H1 (cell line): ENCODE measurements around the gene LEMD2. TPM values are rescaled to one million over a fixed set of nuclear protein-coding genes. Genes with fewer than 3 reads are reported as not detected.

Experiments used
- CTCF ChIA-PET: fragments of 300-600 bp; sonication (Branson Sonifier 250); formaldehyde crosslinking; loops from one replicate; lab custom pipeline; 2021; ENCODE audit not compliant: partially characterized antibody; lab: Charles Lee
- POLR2A ChIA-PET: fragments of 300-600 bp; sonication (Branson Sonifier 250); formaldehyde crosslinking; loops from one replicate; lab custom pipeline; 2021; ENCODE audit warnings: inconsistent platforms; ENCODE audit not compliant: partially characterized antibody; lab: Charles Lee
- DNase-seq, 2 experiments: peaks; one replicate each; pipeline versions ENCODE4 v3.0.0 to v3.0.0-alpha.2; 2010 to 2022; ENCODE audit warnings: low spot score in 2 of 2, low read depth in 1 of 2, mixed read lengths in 1 of 2
- FAIRE-seq: peaks from 2 replicates; lab custom pipeline; 2011; peaks lifted over from hg19 to GRCh38; lab: Jason Lieb, UNC
- H2AFZ ChIP-seq: 2 replicates; pipeline ENCODE4 v1.8.1; 2012; ENCODE audit warnings: low read length, inconsistent platforms
- H2AK5ac ChIP-seq: 2 replicates; pipeline ENCODE4 v1.6.1; 2013; ENCODE audit warnings: low read depth, low read length
- H2BK120ac ChIP-seq: replicated peaks from 2 replicates; pipeline ENCODE3; 2013; ENCODE audit warnings: low read depth, low read length, inconsistent platforms
- H2BK12ac ChIP-seq: 2 replicates; pipeline ENCODE4 v1.6.1; 2013; ENCODE audit warnings: low read depth, low read length
- H2BK15ac ChIP-seq: 2 replicates; pipeline ENCODE4 v1.6.1; 2013; ENCODE audit warnings: low read length
- H2BK20ac ChIP-seq: 2 replicates; pipeline ENCODE4 v1.6.1; 2013; ENCODE audit warnings: low read length
- H2BK5ac ChIP-seq: 2 replicates; pipeline ENCODE4 v1.6.1; 2013; ENCODE audit warnings: low read depth, low read length
- H3K14ac ChIP-seq: 2 replicates; pipeline ENCODE4 v1.6.1; 2013; ENCODE audit warnings: inconsistent platforms; ENCODE audit not compliant: insufficient read length
- H3K18ac ChIP-seq: 2 replicates; pipeline ENCODE4 v1.6.1; 2013; ENCODE audit warnings: low read length; ENCODE audit errors: extremely low read depth
- H3K23ac ChIP-seq: 2 replicates; pipeline ENCODE4 v1.6.1; 2013; ENCODE audit warnings: inconsistent platforms; ENCODE audit not compliant: insufficient read length
- H3K23me2 ChIP-seq: 2 replicates; pipeline ENCODE4 v1.6.1; 2013; ENCODE audit warnings: low read depth, low read length
- H3K27ac ChIP-seq: 2 replicates; pipeline ENCODE4 v1.6.1; 2011; ENCODE audit warnings: low read depth, low read length, inconsistent platforms
- H3K27me3 ChIP-seq, 4 experiments: replicated peaks in 1 of 4; 1 replicate in 1 of 4; 2 replicates in 3 of 4; pipeline versions ENCODE4 v1.6.1 to v1.8.1; 2011 to 2013; ENCODE audit warnings: low read length in 3 of 4, mild to moderate bottlenecking in 3 of 4, inconsistent platforms in 2 of 4, mixed read lengths in 2 of 4, moderate library complexity in 1 of 4; ENCODE audit not compliant: control insufficient read depth in 3 of 4, insufficient read depth in 3 of 4; ENCODE audit errors: extremely low read depth in 1 of 4
- H3K36me3 ChIP-seq, 4 experiments: 2 replicates each; pipeline versions ENCODE4 v1.6.1 to v1.8.1; 2011 to 2013; ENCODE audit warnings: mild to moderate bottlenecking in 4 of 4, low read length in 3 of 4, moderate library complexity in 2 of 4, control low read depth in 1 of 4, inconsistent platforms in 1 of 4; ENCODE audit not compliant: insufficient read depth in 4 of 4, control insufficient read depth in 2 of 4
- H3K4ac ChIP-seq: replicated peaks from 2 replicates; pipeline ENCODE3; 2013; ENCODE audit warnings: low read length, low read depth, mixed read lengths, inconsistent platforms; ENCODE audit not compliant: insufficient read length
- H3K4me1 ChIP-seq, 4 experiments: replicated peaks in 1 of 4; 1 replicate in 1 of 4; 2 replicates in 3 of 4; pipeline versions ENCODE4 v1.6.1 to v1.8.1; 2011 to 2013; ENCODE audit warnings: low read length in 3 of 4, inconsistent platforms in 2 of 4, mixed read lengths in 1 of 4; ENCODE audit not compliant: insufficient read depth in 4 of 4, control insufficient read depth in 3 of 4
- H3K4me2 ChIP-seq, 2 experiments: 2 replicates each; pipeline versions ENCODE4 v1.6.1 to v1.8.1; 2011 to 2013; ENCODE audit warnings: low read depth in 2 of 2, low read length in 2 of 2, control low read depth in 1 of 2, inconsistent platforms in 1 of 2, mild to moderate bottlenecking in 1 of 2; ENCODE audit not compliant: insufficient read depth in 1 of 2
- H3K4me3 ChIP-seq, 4 experiments: fragments of 200-600, 300-600 bp in 1 of 4; sonication (generic), shearing (Covaris generic), sonication (Bioruptor Twin) in 1 of 4; 2 replicates each; pipeline versions ENCODE4 v1.5.1 to v1.8.1; 2011 to 2016; ENCODE audit warnings: low read length in 4 of 4, low read depth in 3 of 4, control low read depth in 2 of 4, inconsistent platforms in 2 of 4, mild to moderate bottlenecking in 2 of 4, mixed read lengths in 1 of 4, moderate library complexity in 1 of 4; ENCODE audit not compliant: insufficient read depth in 2 of 4; ENCODE audit errors: extremely low read depth in 1 of 4
- H3K56ac ChIP-seq: replicated peaks from 2 replicates; pipeline ENCODE3; 2013; ENCODE audit warnings: low read depth, mild to moderate bottlenecking, mixed read lengths, low read length, inconsistent platforms; ENCODE audit not compliant: insufficient read length
- H3K79me1 ChIP-seq: 2 replicates; pipeline ENCODE4 v1.6.1; 2013; ENCODE audit warnings: low read depth, low read length, control low read depth
- H3K79me2 ChIP-seq, 2 experiments: 2 replicates each; pipeline versions ENCODE4 v1.6.1 to v1.8.1; 2012 to 2013; ENCODE audit warnings: low read length in 2 of 2, mild to moderate bottlenecking in 2 of 2, inconsistent platforms in 1 of 2; ENCODE audit not compliant: insufficient read depth in 2 of 2, control insufficient read depth in 1 of 2
- H3K9ac ChIP-seq, 4 experiments: replicated peaks in 1 of 4; 1 replicate in 1 of 4; 2 replicates in 3 of 4; pipeline versions ENCODE4 v1.6.1 to v1.8.1; 2011 to 2013; ENCODE audit warnings: low read depth in 3 of 4, low read length in 3 of 4, control low read depth in 2 of 4, mild to moderate bottlenecking in 2 of 4, moderate library complexity in 2 of 4, inconsistent platforms in 1 of 4; ENCODE audit errors: extremely low read depth in 1 of 4
- H3K9me3 ChIP-seq, 2 experiments: 2 replicates each; pipeline versions ENCODE4 v1.6.1 to v1.8.1; 2012 to 2013; ENCODE audit warnings: mild to moderate bottlenecking in 2 of 2, moderate library complexity in 2 of 2, control low read depth in 1 of 2, inconsistent platforms in 1 of 2, low read depth in 1 of 2, low read length in 1 of 2, mixed read lengths in 1 of 2; ENCODE audit not compliant: insufficient read depth in 2 of 2
- H4K20me1 ChIP-seq, 2 experiments: replicated peaks in 1 of 2; 2 replicates each; pipeline versions ENCODE3 to v1.8.1; 2011 to 2013; ENCODE audit warnings: inconsistent platforms in 2 of 2, low read length in 2 of 2, mild to moderate bottlenecking in 1 of 2; ENCODE audit not compliant: insufficient read depth in 2 of 2, control insufficient read depth in 1 of 2
- H4K5ac ChIP-seq: 2 replicates; pipeline ENCODE4 v1.6.1; 2013; ENCODE audit warnings: low read length, low read depth, mixed read lengths, inconsistent platforms; ENCODE audit not compliant: insufficient read length
- H4K8ac ChIP-seq: 2 replicates; pipeline ENCODE4 v1.8.0; 2013; ENCODE audit warnings: mild to moderate bottlenecking, moderate library complexity, low read length, inconsistent platforms; ENCODE audit not compliant: insufficient read depth; ENCODE audit errors: extremely low read depth
- H4K91ac ChIP-seq: replicated peaks from 2 replicates; pipeline ENCODE3; 2013; ENCODE audit warnings: low read length, mixed read lengths, inconsistent platforms; ENCODE audit not compliant: insufficient read length
- CHD2 ChIP-seq: IDR thresholded peaks from 2 replicates; pipeline ENCODE4 v1.6.1; 2012; ENCODE audit warnings: low read length, improper control_type of control experiment
- CTBP2 ChIP-seq: IDR thresholded peaks from 2 replicates; pipeline ENCODE4 v1.7.0; 2011; ENCODE audit warnings: borderline replicate concordance, mild to moderate bottlenecking, moderate library complexity, mixed read lengths, low read length; ENCODE audit not compliant: insufficient read depth, insufficient read length
- GABPA ChIP-seq: IDR thresholded peaks from 2 replicates; pipeline ENCODE4 v1.6.1; 2011; ENCODE audit warnings: mild to moderate bottlenecking, low read length, moderate library complexity, borderline replicate concordance; ENCODE audit not compliant: insufficient read depth
- KDM4A ChIP-seq: IDR thresholded peaks from one replicate; pipeline ENCODE4 v1.7.1; 2012; ENCODE audit warnings: low read depth, mild to moderate bottlenecking, moderate library complexity, low read length, inconsistent platforms; ENCODE audit not compliant: severe bottlenecking
- NANOG ChIP-seq: IDR thresholded peaks from 2 replicates; pipeline ENCODE4 v1.6.1; 2011; ENCODE audit warnings: low read length, low read depth, mild to moderate bottlenecking, inconsistent platforms; ENCODE audit not compliant: insufficient read depth, poor library complexity, severe bottlenecking
- PHF8 ChIP-seq: fragments of 200-600 bp; sonication (generic); conservative IDR thresholded peaks from 2 replicates; pipeline ENCODE4 v1.7.1; 2012; ENCODE audit warnings: low read depth, mild to moderate bottlenecking, inconsistent platforms, low read length, moderate library complexity
- RXRA ChIP-seq: IDR thresholded peaks from 2 replicates; pipeline ENCODE4 v1.6.1; 2011; ENCODE audit warnings: low read depth, mild to moderate bottlenecking, low read length, moderate library complexity; ENCODE audit not compliant: insufficient read depth
- SP1 ChIP-seq: IDR thresholded peaks from 2 replicates; pipeline ENCODE4 v1.6.1; 2011; ENCODE audit warnings: low read depth, low read length
- WGBS, 2 experiments: shearing (Covaris generic) in 1 of 2; methylation state at CpG; one replicate each; pipeline versions ENCODE4 v1.1.6 to v1.1.7; 2013 to 2015; ENCODE audit warnings: low lambda C conversion rate in 2 of 2, mixed read lengths in 2 of 2, inconsistent platforms in 1 of 2, low coverage in 1 of 2, missing lambda C conversion rate in 1 of 2; ENCODE audit not compliant: insufficient replicate concordance in 2 of 2, insufficient coverage in 1 of 2, insufficient read length in 1 of 2; ENCODE audit errors: extremely low coverage in 1 of 2, missing lambda C conversion rate in 1 of 2; 5-methylcytosine and 5-hydroxymethylcytosine counted together
- polyA plus RNA-seq, 7 experiments: library from polyadenylated mRNA; depleted of rRNA in 3 of 7; stranded (reverse) in 5 of 7; unstranded in 2 of 7; fragments of >200 nt in 5 of 7; fragments of 200-250 nt in 2 of 7; gene quantifications; 1 replicate in 5 of 7; 2 replicates in 1 of 7; 4 replicates in 1 of 7; pipeline versions ENCODE4 v1.2.1 to v1.2.3, GENCODE V29; 2011 to 2013; ENCODE audit warnings: missing spikeins in 2 of 7, mixed read lengths in 2 of 7
- total RNA-seq: library from RNA; stranded (reverse); fragmentation: NEBNext Ultra II Directional; extraction: Animal tissue kit (Norgen Biotek cat#: 25700); gene quantifications from 2 replicates; pipeline ENCODE4 v1.2.1, GENCODE V29; 2021

Gene LEMD2
- total and polyA plus RNA-seq, 2 of the 8 experiments (the other 6 are each of a cell fraction or from before 2014, with no cell fraction given): 32.7 to 57.3 TPM

GRCh38 chr6:33740794-33741193, 48.1 kb downstream of the LEMD2 start:
- Histone ChIP-seq H2BK120ac (no peak overlapping the region), H2BK15ac (peak overlapping the region; percentile 81; the same call in 1 of the 2 replicates), H3K14ac (no peak overlapping the region), H3K27me3 (no peaks in the 10 kb centered on the region; a peak in 2 of 7 replicates), H4K5ac (no peak overlapping the region), H3K4ac (no peak overlapping the region), H3K79me2 (no peaks in the 10 kb centered on the region), H3K27ac (no peak overlapping the region), H3K4me3 (no peak overlapping the region), H2AFZ (no peak overlapping the region), H3K23me2 (no peaks in the 10 kb centered on the region), H2AK5ac (no peak overlapping the region), H4K20me1 (no peaks in the 10 kb centered on the region), H2BK20ac (no peak overlapping the region), H3K4me1 (peaks cover 3 to 16% (median 7%) of the 10 kb centered on the region in 4 experiments; a peak in 6 of 7 replicates), H3K23ac (no peak overlapping the region), H2BK5ac (no peak overlapping the region), H4K8ac (no peak overlapping the region), H3K79me1 (no peaks in the 10 kb centered on the region), H3K9me3 (no peaks in the 10 kb centered on the region), H3K36me3 (no peaks in the 10 kb centered on the region), H3K4me2 (no peak overlapping the region), H4K91ac (no peak overlapping the region), H3K56ac (no peak overlapping the region), H2BK12ac (no peak overlapping the region), H3K9ac (no peak overlapping the region), H3K18ac (no peak overlapping the region)
- POLR2A ChIA-PET: interaction anchor here (1.2 to 2.4 kb wide), 2 partner anchors 30 kb away, joined by 3 to 5 read pairs; partner anchors contain the start of gene UQCC2
- CTCF ChIA-PET: interaction anchor here (1.5 kb wide), 1 partner anchor 20 kb away, joined by 7 read pairs; no protein-coding TSS in a partner anchor
- FAIRE-seq (no peak), DNase-seq (no peak)
- WGBS, 2 experiments: 98% methylated on average over 5 of the region's 5 CpGs; no CpG with 5 or more reads in 1 of the 2 experiments
- TF ChIP-seq NANOG: no peak
- TF ChIP-seq CHD2: no peak
- no peak for TF ChIP-seq KDM4A
- TF ChIP-seq RXRA: no peak
- TF ChIP-seq CTBP2: no peak
- TF ChIP-seq PHF8: no peak
- no peak for TF ChIP-seq SP1
- no peak for TF ChIP-seq GABPA
